Measurements from ENCODE around the gene MFGE8.

DNA sequence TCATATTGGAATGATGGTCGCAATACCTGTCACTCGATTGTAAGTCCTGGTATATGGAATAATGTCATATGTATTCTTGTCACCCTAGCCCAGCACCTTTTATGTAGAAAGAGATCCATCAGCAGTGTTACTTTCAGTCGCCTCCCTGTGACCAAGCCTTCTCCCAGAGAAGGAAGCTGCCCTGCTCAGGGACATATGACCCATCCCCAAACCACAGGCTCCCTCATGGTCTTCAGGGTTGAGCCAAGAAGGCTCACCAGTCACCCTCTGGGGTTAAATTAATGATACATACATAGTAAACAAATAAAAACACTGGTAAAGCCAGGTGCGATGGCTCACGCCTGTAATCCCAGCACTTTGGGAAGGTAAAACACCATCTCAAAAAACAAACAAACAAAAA is 4.6 kb upstream of the MFGE8 start:
- TF ChIP-seq, protein P1, sequence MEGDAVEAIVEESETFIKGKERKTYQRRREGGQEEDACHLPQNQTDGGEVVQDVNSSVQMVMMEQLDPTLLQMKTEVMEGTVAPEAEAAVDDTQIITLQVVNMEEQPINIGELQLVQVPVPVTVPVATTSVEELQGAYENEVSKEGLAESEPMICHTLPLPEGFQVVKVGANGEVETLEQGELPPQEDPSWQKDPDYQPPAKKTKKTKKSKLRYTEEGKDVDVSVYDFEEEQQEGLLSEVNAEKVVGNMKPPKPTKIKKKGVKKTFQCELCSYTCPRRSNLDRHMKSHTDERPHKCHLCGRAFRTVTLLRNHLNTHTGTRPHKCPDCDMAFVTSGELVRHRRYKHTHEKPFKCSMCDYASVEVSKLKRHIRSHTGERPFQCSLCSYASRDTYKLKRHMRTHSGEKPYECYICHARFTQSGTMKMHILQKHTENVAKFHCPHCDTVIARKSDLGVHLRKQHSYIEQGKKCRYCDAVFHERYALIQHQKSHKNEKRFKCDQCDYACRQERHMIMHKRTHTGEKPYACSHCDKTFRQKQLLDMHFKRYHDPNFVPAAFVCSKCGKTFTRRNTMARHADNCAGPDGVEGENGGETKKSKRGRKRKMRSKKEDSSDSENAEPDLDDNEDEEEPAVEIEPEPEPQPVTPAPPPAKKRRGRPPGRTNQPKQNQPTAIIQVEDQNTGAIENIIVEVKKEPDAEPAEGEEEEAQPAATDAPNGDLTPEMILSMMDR (conservative IDR thresholded peaks at IDR 0.05; ENCODE audit: low read depth, low read length), result no peak
- TF ChIP-seq EZH2phosphoT487 (IDR thresholded peaks at IDR 0.05; ENCODE audit: borderline replicate concordance, low read length) (no peak), EZH2 (IDR thresholded peaks at IDR 0.05; ENCODE audit: low read length, unreplicated experiment) (no peak)

All from PC-3 (cell line).